ENCODE data around the gene MSANTD3. TPM values are rescaled to one million over a fixed set of nuclear protein-coding genes. Genes with fewer than 3 reads are reported as not detected.
A peak's percentile ranks its signal among the peaks of the same experiment; 100 is the strongest.

Gene MSANTD3
- total and polyA plus RNA-seq, 2 of the 13 experiments (the other 11 are each of a cell fraction or from before 2014, with no cell fraction given) = 10.1 to 19.2 TPM

GRCh38 chr9:100406962-100407361 is 20.0 kb upstream of the MSANTD3 start:
- FAIRE-seq = no peak

DNA sequence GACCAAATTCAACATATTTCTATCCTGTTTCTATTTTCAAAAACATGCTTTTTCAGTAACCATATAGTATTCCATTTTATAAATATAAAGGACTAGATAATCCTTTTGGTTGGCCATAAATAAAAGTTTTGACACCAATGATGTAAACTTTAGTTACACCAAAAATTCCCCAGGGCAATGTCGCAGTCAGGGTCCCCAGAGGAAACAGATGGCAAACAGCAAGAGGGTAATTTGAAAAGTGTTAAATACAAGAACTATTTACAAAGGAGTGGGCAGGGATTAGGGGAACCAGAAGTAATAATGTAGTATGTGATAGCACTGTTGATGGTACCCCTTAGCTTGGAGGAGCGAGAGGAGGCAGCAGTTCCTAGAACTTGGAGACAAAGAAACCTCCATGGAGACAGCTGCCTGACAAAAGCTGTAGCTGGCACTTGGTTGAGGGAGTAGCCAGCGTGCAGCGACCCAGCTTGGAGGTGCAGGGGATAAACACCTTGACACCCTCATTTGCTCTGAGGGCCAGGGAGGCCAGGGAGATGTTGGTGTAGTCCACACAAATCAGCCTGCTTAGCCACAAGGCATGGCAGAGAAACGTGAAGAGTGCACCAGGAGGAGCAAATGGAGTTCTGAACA is 18.3 kb upstream of the MSANTD3 start:
- Histone ChIP-seq H3K27me3 (ENCODE audit: control insufficient read depth in 1 of 2, insufficient read depth in 2 of 2, low read length in 2 of 2) (no peaks in the 10 kb centered on the region; a peak in 1 of 5 replicates), H3K4me1 (ENCODE audit: insufficient read depth, low read length) (peaks cover 14% of the 10 kb centered on the region), H2AFZ (ENCODE audit: low read length) (no peak overlapping the region), H3K4me2 (ENCODE audit: low read depth, low read length) (peak overlapping the region; percentile 28; the same call in 1 of the 2 replicates), H3K27ac (ENCODE audit: extremely low read length, insufficient read depth, low read length) (no peak overlapping the region), H3K9me3 (ENCODE audit: low read length) (peaks cover 5% of the 10 kb centered on the region), H4K20me1 (ENCODE audit: insufficient read depth, low read length) (no peaks in the 10 kb centered on the region), H3K36me3 (replicated peaks in 1 of 2; ENCODE audit: control insufficient read depth in 1 of 2, insufficient read depth in 2 of 2, low read length in 2 of 2) (no peaks in the 10 kb centered on the region), H3K4me3 (replicated peaks in 1 of 3; ENCODE audit: insufficient read depth in 1 of 3, low read depth in 2 of 3, low read length in 3 of 3) (no peak overlapping the region), H3K9ac (ENCODE audit: insufficient read depth, low read depth, low read length) (no peak overlapping the region), H3K79me2 (ENCODE audit: insufficient read depth, low read length) (no peaks in the 10 kb centered on the region)
- intact Hi-C loops (cut with micrococcal nuclease; ENCODE audit: unreplicated experiment) = no loop called here
- CTCF ChIA-PET (ENCODE audit: low intra/inter-chr PET ratio, low total read pairs) = no interaction called here
- POLR2A ChIA-PET = interaction anchor here (1.2 kb wide), 1 partner anchor 18 kb away, joined by 3 read pairs; no protein-coding TSS in a partner anchor
- DNase-seq (ENCODE audit: low spot score) (no peak), FAIRE-seq (no peak), ATAC-seq (no peak)
- in situ Hi-C loops (cut with HindIII; ENCODE audit: extremely low pct_ligation_motif_present, low pct_unique_long_range_greater_than_20kb) = no loop called here
- WGBS (ENCODE audit: low lambda C conversion rate) = 18% methylated on average over 5 of the region's 5 CpGs
- no TSS peak for BruUV-seq (replicated peaks)
- TF ChIP-seq ZNF580 (CRISPR knock-in tag; IDR thresholded peaks at IDR 0.05; ENCODE audit: borderline replicate concordance, low read depth) (no peak), TAF15 (IDR thresholded peaks at IDR 0.05; ENCODE audit: low read depth, low read length, poor library complexity, severe bottlenecking) (no peak), DRAP1 (CRISPR knock-in tag; IDR thresholded peaks at IDR 0.05) (no peak), ZNF276 (CRISPR knock-in tag; IDR thresholded peaks at IDR 0.05; ENCODE audit: low read depth) (no peak), MIER2 (CRISPR knock-in tag; IDR thresholded peaks at IDR 0.05) (no peak), NAIF1 (CRISPR knock-in tag; IDR thresholded peaks at IDR 0.05; ENCODE audit: borderline replicate concordance) (no peak), WIZ (CRISPR knock-in tag; IDR thresholded peaks at IDR 0.05) (no peak), ZNF747 (CRISPR knock-in tag; IDR thresholded peaks at IDR 0.05; ENCODE audit: borderline replicate concordance) (no peak), MYC (CRISPR knock-in tag; IDR thresholded peaks at IDR 0.05; ENCODE audit: borderline replicate concordance) (no peak)
- TF ChIP-seq, protein P1, sequence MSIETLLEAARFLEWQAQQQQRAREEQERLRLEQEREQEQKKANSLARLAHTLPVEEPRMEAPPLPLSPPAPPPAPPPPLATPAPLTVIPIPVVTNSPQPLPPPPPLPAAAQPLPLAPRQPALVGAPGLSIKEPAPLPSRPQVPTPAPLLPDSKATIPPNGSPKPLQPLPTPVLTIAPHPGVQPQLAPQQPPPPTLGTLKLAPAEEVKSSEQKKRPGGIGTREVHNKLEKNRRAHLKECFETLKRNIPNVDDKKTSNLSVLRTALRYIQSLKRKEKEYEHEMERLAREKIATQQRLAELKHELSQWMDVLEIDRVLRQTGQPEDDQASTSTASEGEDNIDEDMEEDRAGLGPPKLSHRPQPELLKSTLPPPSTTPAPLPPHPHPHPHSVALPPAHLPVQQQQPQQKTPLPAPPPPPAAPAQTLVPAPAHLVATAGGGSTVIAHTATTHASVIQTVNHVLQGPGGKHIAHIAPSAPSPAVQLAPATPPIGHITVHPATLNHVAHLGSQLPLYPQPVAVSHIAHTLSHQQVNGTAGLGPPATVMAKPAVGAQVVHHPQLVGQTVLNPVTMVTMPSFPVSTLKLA (IDR thresholded peaks at IDR 0.05) = no peak
- TF ChIP-seq, protein P2, sequence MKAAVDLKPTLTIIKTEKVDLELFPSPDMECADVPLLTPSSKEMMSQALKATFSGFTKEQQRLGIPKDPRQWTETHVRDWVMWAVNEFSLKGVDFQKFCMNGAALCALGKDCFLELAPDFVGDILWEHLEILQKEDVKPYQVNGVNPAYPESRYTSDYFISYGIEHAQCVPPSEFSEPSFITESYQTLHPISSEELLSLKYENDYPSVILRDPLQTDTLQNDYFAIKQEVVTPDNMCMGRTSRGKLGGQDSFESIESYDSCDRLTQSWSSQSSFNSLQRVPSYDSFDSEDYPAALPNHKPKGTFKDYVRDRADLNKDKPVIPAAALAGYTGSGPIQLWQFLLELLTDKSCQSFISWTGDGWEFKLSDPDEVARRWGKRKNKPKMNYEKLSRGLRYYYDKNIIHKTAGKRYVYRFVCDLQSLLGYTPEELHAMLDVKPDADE (CRISPR knock-in tag; IDR thresholded peaks at IDR 0.05) = no peak

More at GRCh38 chr9:100406962-100407361, 20.0 kb upstream of the MSANTD3 start:
- ATAC-seq (no peak), DNase-seq (ENCODE audit: low spot score) (no peak)
- ChIA-PET CTCF (ENCODE audit: low intra/inter-chr PET ratio, low total read pairs) (no interaction called here), POLR2A (interaction anchor here (0.6 kb wide), 1 partner anchor 19 kb away, joined by 3 read pairs; no protein-coding TSS in a partner anchor)
- H3K9me3 ChIP-seq (ENCODE audit: low read length) = no peaks in the 10 kb centered on the region
- H3K4me2 ChIP-seq (ENCODE audit: low read depth, low read length) = no peak overlapping the region
- WGBS (ENCODE audit: low lambda C conversion rate) = 90% methylated on average over 1 of the region's 1 CpG
- H3K4me1 ChIP-seq (ENCODE audit: insufficient read depth, low read length) = peaks cover 10% of the 10 kb centered on the region
- H3K9ac ChIP-seq (ENCODE audit: insufficient read depth, low read depth, low read length) = no peak overlapping the region
- TF ChIP-seq SMARCC2 (IDR thresholded peaks at IDR 0.05) = no peak
- H3K27ac ChIP-seq (ENCODE audit: extremely low read length, insufficient read depth, low read length) = no peak overlapping the region
- H3K79me2 ChIP-seq (ENCODE audit: insufficient read depth, low read length) = no peaks in the 10 kb centered on the region
- H3K27me3 ChIP-seq (ENCODE audit: control insufficient read depth in 1 of 2, insufficient read depth in 2 of 2, low read length in 2 of 2) = no peaks in the 10 kb centered on the region; a peak in 1 of 5 replicates
- in situ Hi-C loops (cut with HindIII; ENCODE audit: extremely low pct_ligation_motif_present, low pct_unique_long_range_greater_than_20kb) = no loop called here
- no TSS peak for BruUV-seq (replicated peaks)
- H4K20me1 ChIP-seq (ENCODE audit: insufficient read depth, low read length) = no peaks in the 10 kb centered on the region
- no peak overlapping the region for H2AFZ ChIP-seq (ENCODE audit: low read length)
- H3K4me3 ChIP-seq (replicated peaks in 1 of 3; ENCODE audit: insufficient read depth in 1 of 3, low read depth in 2 of 3, low read length in 3 of 3) = no peak overlapping the region
- no peaks in the 10 kb centered on the region for H3K36me3 ChIP-seq (replicated peaks in 1 of 2; ENCODE audit: control insufficient read depth in 1 of 2, insufficient read depth in 2 of 2, low read length in 2 of 2)
- intact Hi-C loops (cut with micrococcal nuclease; ENCODE audit: unreplicated experiment) = no loop called here
